H1 (cell line): ENCODE results near the gene RPUSD3. TPM values are rescaled to one million over a fixed set of nuclear protein-coding genes. Genes with fewer than 3 reads are reported as not detected.

ENCODE experiments used
- CTCF ChIA-PET: fragments of 300-600 bp; sonication (Branson Sonifier 250); formaldehyde crosslinking; loops from one replicate; lab custom pipeline; 2021; ENCODE audit not compliant: partially characterized antibody; lab: Charles Lee
- POLR2A ChIA-PET: fragments of 300-600 bp; sonication (Branson Sonifier 250); formaldehyde crosslinking; loops from one replicate; lab custom pipeline; 2021; ENCODE audit warnings: inconsistent platforms; ENCODE audit not compliant: partially characterized antibody; lab: Charles Lee
- DNase-seq, 2 experiments: peaks; one replicate each; pipeline versions ENCODE4 v3.0.0 to v3.0.0-alpha.2; 2010 to 2022; ENCODE audit warnings: low spot score in 2 of 2, low read depth in 1 of 2, mixed read lengths in 1 of 2
- FAIRE-seq: peaks from 2 replicates; lab custom pipeline; 2011; peaks lifted over from hg19 to GRCh38; lab: Jason Lieb, UNC
- H2AFZ ChIP-seq: 2 replicates; pipeline ENCODE4 v1.8.1; 2012; ENCODE audit warnings: low read length, inconsistent platforms
- H2AK5ac ChIP-seq: 2 replicates; pipeline ENCODE4 v1.6.1; 2013; ENCODE audit warnings: low read depth, low read length
- H2BK120ac ChIP-seq: replicated peaks from 2 replicates; pipeline ENCODE3; 2013; ENCODE audit warnings: low read depth, low read length, inconsistent platforms
- H2BK12ac ChIP-seq: 2 replicates; pipeline ENCODE4 v1.6.1; 2013; ENCODE audit warnings: low read depth, low read length
- H2BK15ac ChIP-seq: 2 replicates; pipeline ENCODE4 v1.6.1; 2013; ENCODE audit warnings: low read length
- H2BK20ac ChIP-seq: 2 replicates; pipeline ENCODE4 v1.6.1; 2013; ENCODE audit warnings: low read length
- H2BK5ac ChIP-seq: 2 replicates; pipeline ENCODE4 v1.6.1; 2013; ENCODE audit warnings: low read depth, low read length
- H3K14ac ChIP-seq: 2 replicates; pipeline ENCODE4 v1.6.1; 2013; ENCODE audit warnings: inconsistent platforms; ENCODE audit not compliant: insufficient read length
- H3K18ac ChIP-seq: 2 replicates; pipeline ENCODE4 v1.6.1; 2013; ENCODE audit warnings: low read length; ENCODE audit errors: extremely low read depth
- H3K23ac ChIP-seq: 2 replicates; pipeline ENCODE4 v1.6.1; 2013; ENCODE audit warnings: inconsistent platforms; ENCODE audit not compliant: insufficient read length
- H3K23me2 ChIP-seq: 2 replicates; pipeline ENCODE4 v1.6.1; 2013; ENCODE audit warnings: low read depth, low read length
- H3K27ac ChIP-seq: 2 replicates; pipeline ENCODE4 v1.6.1; 2011; ENCODE audit warnings: low read depth, low read length, inconsistent platforms
- H3K27me3 ChIP-seq, 4 experiments: replicated peaks in 1 of 4; 1 replicate in 1 of 4; 2 replicates in 3 of 4; pipeline versions ENCODE4 v1.6.1 to v1.8.1; 2011 to 2013; ENCODE audit warnings: low read length in 3 of 4, mild to moderate bottlenecking in 3 of 4, inconsistent platforms in 2 of 4, mixed read lengths in 2 of 4, moderate library complexity in 1 of 4; ENCODE audit not compliant: control insufficient read depth in 3 of 4, insufficient read depth in 3 of 4; ENCODE audit errors: extremely low read depth in 1 of 4
- H3K36me3 ChIP-seq, 4 experiments: 2 replicates each; pipeline versions ENCODE4 v1.6.1 to v1.8.1; 2011 to 2013; ENCODE audit warnings: mild to moderate bottlenecking in 4 of 4, low read length in 3 of 4, moderate library complexity in 2 of 4, control low read depth in 1 of 4, inconsistent platforms in 1 of 4; ENCODE audit not compliant: insufficient read depth in 4 of 4, control insufficient read depth in 2 of 4
- H3K4ac ChIP-seq: replicated peaks from 2 replicates; pipeline ENCODE3; 2013; ENCODE audit warnings: low read length, low read depth, mixed read lengths, inconsistent platforms; ENCODE audit not compliant: insufficient read length
- H3K4me1 ChIP-seq, 4 experiments: replicated peaks in 1 of 4; 1 replicate in 1 of 4; 2 replicates in 3 of 4; pipeline versions ENCODE4 v1.6.1 to v1.8.1; 2011 to 2013; ENCODE audit warnings: low read length in 3 of 4, inconsistent platforms in 2 of 4, mixed read lengths in 1 of 4; ENCODE audit not compliant: insufficient read depth in 4 of 4, control insufficient read depth in 3 of 4
- H3K4me2 ChIP-seq, 2 experiments: 2 replicates each; pipeline versions ENCODE4 v1.6.1 to v1.8.1; 2011 to 2013; ENCODE audit warnings: low read depth in 2 of 2, low read length in 2 of 2, control low read depth in 1 of 2, inconsistent platforms in 1 of 2, mild to moderate bottlenecking in 1 of 2; ENCODE audit not compliant: insufficient read depth in 1 of 2
- H3K4me3 ChIP-seq, 4 experiments: fragments of 200-600, 300-600 bp in 1 of 4; sonication (generic), shearing (Covaris generic), sonication (Bioruptor Twin) in 1 of 4; 2 replicates each; pipeline versions ENCODE4 v1.5.1 to v1.8.1; 2011 to 2016; ENCODE audit warnings: low read length in 4 of 4, low read depth in 3 of 4, control low read depth in 2 of 4, inconsistent platforms in 2 of 4, mild to moderate bottlenecking in 2 of 4, mixed read lengths in 1 of 4, moderate library complexity in 1 of 4; ENCODE audit not compliant: insufficient read depth in 2 of 4; ENCODE audit errors: extremely low read depth in 1 of 4
- H3K56ac ChIP-seq: replicated peaks from 2 replicates; pipeline ENCODE3; 2013; ENCODE audit warnings: low read depth, mild to moderate bottlenecking, mixed read lengths, low read length, inconsistent platforms; ENCODE audit not compliant: insufficient read length
- H3K79me1 ChIP-seq: 2 replicates; pipeline ENCODE4 v1.6.1; 2013; ENCODE audit warnings: low read depth, low read length, control low read depth
- H3K79me2 ChIP-seq, 2 experiments: 2 replicates each; pipeline versions ENCODE4 v1.6.1 to v1.8.1; 2012 to 2013; ENCODE audit warnings: low read length in 2 of 2, mild to moderate bottlenecking in 2 of 2, inconsistent platforms in 1 of 2; ENCODE audit not compliant: insufficient read depth in 2 of 2, control insufficient read depth in 1 of 2
- H3K9ac ChIP-seq, 4 experiments: replicated peaks in 1 of 4; 1 replicate in 1 of 4; 2 replicates in 3 of 4; pipeline versions ENCODE4 v1.6.1 to v1.8.1; 2011 to 2013; ENCODE audit warnings: low read depth in 3 of 4, low read length in 3 of 4, control low read depth in 2 of 4, mild to moderate bottlenecking in 2 of 4, moderate library complexity in 2 of 4, inconsistent platforms in 1 of 4; ENCODE audit errors: extremely low read depth in 1 of 4
- H3K9me3 ChIP-seq, 2 experiments: 2 replicates each; pipeline versions ENCODE4 v1.6.1 to v1.8.1; 2012 to 2013; ENCODE audit warnings: mild to moderate bottlenecking in 2 of 2, moderate library complexity in 2 of 2, control low read depth in 1 of 2, inconsistent platforms in 1 of 2, low read depth in 1 of 2, low read length in 1 of 2, mixed read lengths in 1 of 2; ENCODE audit not compliant: insufficient read depth in 2 of 2
- H4K20me1 ChIP-seq, 2 experiments: replicated peaks in 1 of 2; 2 replicates each; pipeline versions ENCODE3 to v1.8.1; 2011 to 2013; ENCODE audit warnings: inconsistent platforms in 2 of 2, low read length in 2 of 2, mild to moderate bottlenecking in 1 of 2; ENCODE audit not compliant: insufficient read depth in 2 of 2, control insufficient read depth in 1 of 2
- H4K5ac ChIP-seq: 2 replicates; pipeline ENCODE4 v1.6.1; 2013; ENCODE audit warnings: low read length, low read depth, mixed read lengths, inconsistent platforms; ENCODE audit not compliant: insufficient read length
- H4K8ac ChIP-seq: 2 replicates; pipeline ENCODE4 v1.8.0; 2013; ENCODE audit warnings: mild to moderate bottlenecking, moderate library complexity, low read length, inconsistent platforms; ENCODE audit not compliant: insufficient read depth; ENCODE audit errors: extremely low read depth
- H4K91ac ChIP-seq: replicated peaks from 2 replicates; pipeline ENCODE3; 2013; ENCODE audit warnings: low read length, mixed read lengths, inconsistent platforms; ENCODE audit not compliant: insufficient read length
- KDM4A ChIP-seq: IDR thresholded peaks from one replicate; pipeline ENCODE4 v1.7.1; 2012; ENCODE audit warnings: low read depth, mild to moderate bottlenecking, moderate library complexity, low read length, inconsistent platforms; ENCODE audit not compliant: severe bottlenecking
- KDM5A ChIP-seq: fragments of 200-600 bp; IDR thresholded peaks from 2 replicates; pipeline ENCODE4 v1.7.1; 2012; ENCODE audit warnings: mild to moderate bottlenecking, low read length, inconsistent platforms, mixed read lengths
- POLR2AphosphoS5 ChIP-seq: IDR thresholded peaks from 2 replicates; pipeline ENCODE4 v1.6.1; 2011; ENCODE audit warnings: low read depth, low read length
- RBBP5 ChIP-seq: IDR thresholded peaks from 2 replicates; pipeline ENCODE4 v1.7.1; 2012; ENCODE audit warnings: low read depth, mild to moderate bottlenecking, inconsistent platforms, low read length, moderate library complexity, borderline replicate concordance
- WGBS, 2 experiments: shearing (Covaris generic) in 1 of 2; methylation state at CpG; one replicate each; pipeline versions ENCODE4 v1.1.6 to v1.1.7; 2013 to 2015; ENCODE audit warnings: low lambda C conversion rate in 2 of 2, mixed read lengths in 2 of 2, inconsistent platforms in 1 of 2, low coverage in 1 of 2, missing lambda C conversion rate in 1 of 2; ENCODE audit not compliant: insufficient replicate concordance in 2 of 2, insufficient coverage in 1 of 2, insufficient read length in 1 of 2; ENCODE audit errors: extremely low coverage in 1 of 2, missing lambda C conversion rate in 1 of 2; 5-methylcytosine and 5-hydroxymethylcytosine counted together
- polyA plus RNA-seq, 7 experiments: library from polyadenylated mRNA; depleted of rRNA in 3 of 7; stranded (reverse) in 5 of 7; unstranded in 2 of 7; fragments of >200 nt in 5 of 7; fragments of 200-250 nt in 2 of 7; gene quantifications; 1 replicate in 5 of 7; 2 replicates in 1 of 7; 4 replicates in 1 of 7; pipeline versions ENCODE4 v1.2.1 to v1.2.3, GENCODE V29; 2011 to 2013; ENCODE audit warnings: missing spikeins in 2 of 7, mixed read lengths in 2 of 7
- total RNA-seq: library from RNA; stranded (reverse); fragmentation: NEBNext Ultra II Directional; extraction: Animal tissue kit (Norgen Biotek cat#: 25700); gene quantifications from 2 replicates; pipeline ENCODE4 v1.2.1, GENCODE V29; 2021

Gene RPUSD3
- total and polyA plus RNA-seq, 2 of the 8 experiments (the other 6 are each of a cell fraction or from before 2014, with no cell fraction given), result 68.4 to 154 TPM

DNA sequence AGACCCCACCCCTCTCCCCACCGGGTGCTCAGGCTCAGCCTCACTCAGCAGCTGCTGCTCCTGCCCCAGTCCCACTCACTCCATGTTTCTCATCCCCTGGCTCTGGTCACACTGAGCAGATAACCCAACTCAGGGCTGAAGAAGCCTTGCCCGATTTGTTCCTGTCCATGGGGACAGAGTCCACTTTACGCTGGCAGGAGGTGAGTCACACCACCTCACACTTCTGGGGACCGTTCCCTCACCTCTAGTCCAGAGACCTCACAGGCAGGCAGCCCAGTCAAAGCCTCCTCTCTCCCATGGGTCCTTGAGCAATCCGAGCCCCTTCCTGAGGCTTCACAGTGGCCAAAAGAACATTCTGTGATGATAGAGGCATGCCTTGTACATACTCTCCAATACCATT lies 34.9 kb upstream of the RPUSD3 start:
- no peak overlapping the region for H3K4me2 ChIP-seq
- H3K79me1 ChIP-seq, result no peaks in the 10 kb centered on the region
- H3K18ac ChIP-seq, result no peak overlapping the region
- H3K4me3 ChIP-seq, result no peak overlapping the region
- no peak overlapping the region for H2BK5ac ChIP-seq
- DNase-seq, result no peak
- H4K91ac ChIP-seq, result no peak overlapping the region
- no peaks in the 10 kb centered on the region; a peak in 1 of 7 replicates for H3K4me1 ChIP-seq
- no peak overlapping the region for H2BK15ac ChIP-seq
- no peaks in the 10 kb centered on the region for H3K9me3 ChIP-seq
- H2AK5ac ChIP-seq, result no peak overlapping the region
- ChIA-PET POLR2A (interaction anchor here (1.3 kb wide), 1 partner anchor 13 kb away, joined by 3 read pairs; no protein-coding TSS in a partner anchor), CTCF (interaction anchor here (0.5 to 1.7 kb wide), 3 partner anchors 14 to 50 kb away, joined by 3 to 4 read pairs (median 3); no protein-coding TSS in a partner anchor)
- no peak overlapping the region for H3K27ac ChIP-seq
- no peak overlapping the region for H3K56ac ChIP-seq
- H2BK120ac ChIP-seq, result no peak overlapping the region
- no peak overlapping the region for H3K4ac ChIP-seq
- no peak overlapping the region for H2BK20ac ChIP-seq
- H2AFZ ChIP-seq, result no peak overlapping the region
- H4K8ac ChIP-seq, result no peak overlapping the region
- H3K14ac ChIP-seq, result no peak overlapping the region
- H3K23ac ChIP-seq, result no peak overlapping the region
- no peak for FAIRE-seq
- no peaks in the 10 kb centered on the region for H4K20me1 ChIP-seq
- no peak overlapping the region for H4K5ac ChIP-seq
- no peak overlapping the region for H3K9ac ChIP-seq
- WGBS, 2 experiments, result 92% methylated on average over 5 of the region's 5 CpGs; no CpG with 5 or more reads in 1 of the 2 experiments
- H2BK12ac ChIP-seq, result no peak overlapping the region
- H3K27me3 ChIP-seq, result no peaks in the 10 kb centered on the region
- H3K79me2 ChIP-seq, result no peaks in the 10 kb centered on the region
- no peak for TF ChIP-seq KDM5A
- TF ChIP-seq RBBP5, result no peak
- TF ChIP-seq KDM4A, result no peak
- TF ChIP-seq POLR2AphosphoS5, result no peak
- no peaks in the 10 kb centered on the region for H3K36me3 ChIP-seq
- H3K23me2 ChIP-seq, result no peaks in the 10 kb centered on the region
